HepG2 (cell line): ENCODE results near the gene BFSP1. TPM values are rescaled to one million over a fixed set of nuclear protein-coding genes. Genes with fewer than 3 reads are reported as not detected.

ENCODE experiments used
- MBNL3 ChIP-seq: fragments of 250-450 bp; sonication (Bioruptor Pico); conservative IDR thresholded peaks from 2 replicates; pipeline ENCODE4 v1.8.0; 2022; ENCODE audit warnings: mild to moderate bottlenecking, inconsistent platforms
- POLR2AphosphoS5 ChIP-seq: IDR thresholded peaks from 2 replicates; pipeline ENCODE4 v1.6.1; 2012; ENCODE audit warnings: low read depth, low read length
- REPIN1 ChIP-seq: sonication (generic); formaldehyde crosslinking; IDR thresholded peaks from 2 replicates; pipeline ENCODE4 v1.8.0; 2022; ENCODE audit warnings: missing genetic modification reagents, low read depth, mild to moderate bottlenecking, borderline replicate concordance
- RFXAP ChIP-seq: sonication (generic); formaldehyde crosslinking; IDR thresholded peaks from 2 replicates; pipeline ENCODE4 v1.4.0; 2020; ENCODE audit warnings: missing genetic modification reagents, borderline replicate concordance
- ZNF430 ChIP-seq: sonication (generic); formaldehyde crosslinking; IDR thresholded peaks from 2 replicates; pipeline ENCODE4 v1.9.0; 2021; ENCODE audit warnings: mild to moderate bottlenecking, missing genetic modification reagents
- ZNF652 ChIP-seq: IDR thresholded peaks from 2 replicates; pipeline ENCODE4 v1.6.1; 2016; ENCODE audit warnings: low read depth, borderline replicate concordance
- polyA plus RNA-seq, 8 experiments: library from polyadenylated mRNA; depleted of rRNA in 3 of 8; stranded (reverse) in 7 of 8; unstranded in 1 of 8; fragments of >200 nt; fragmentation: Illumina TruSeq in 4 of 8; extraction: Trizol in 4 of 8; gene quantifications; 2 replicates each; pipeline versions ENCODE4 v1.2.1 to v1.2.3, GENCODE V29; 2011 to 2016; ENCODE audit warnings: low read depth in 4 of 8, missing spikeins in 1 of 8, mixed read lengths in 1 of 8; ENCODE audit not compliant: insufficient read depth in 1 of 8
- total RNA-seq, 5 experiments: library from RNA; depleted of rRNA; stranded (reverse); fragments of >200 nt; fragmentation: Illumina TruSeq; extraction: Trizol; gene quantifications; 2 replicates each; pipeline ENCODE4 v1.2.3, GENCODE V29; 2016; ENCODE audit warnings: low read depth in 1 of 5
- TF ChIP-seq, protein P1 (sequence below): sonication (generic); formaldehyde crosslinking; IDR thresholded peaks from 2 replicates; pipeline ENCODE4 v1.8.0; 2023; ENCODE audit warnings: mild to moderate bottlenecking, missing genetic modification reagents
- TF ChIP-seq, protein P2 (sequence below): sonication (generic); formaldehyde crosslinking; IDR thresholded peaks from 2 replicates; pipeline ENCODE4 v1.8.0; 2022; ENCODE audit warnings: missing genetic modification reagents, low read depth, mild to moderate bottlenecking, borderline replicate concordance
- TF ChIP-seq, protein P3 (sequence below): IDR thresholded peaks from 2 replicates; pipeline ENCODE4 v1.6.1; 2016; ENCODE audit warnings: mild to moderate bottlenecking, missing biosample characterization, missing genetic modification reagents
- TF ChIP-seq, protein P4 (sequence below): sonication (generic); formaldehyde crosslinking; IDR thresholded peaks from 2 replicates; pipeline ENCODE4 v1.5.1; 2020; ENCODE audit warnings: mild to moderate bottlenecking, moderate library complexity, missing genetic modification reagents
- TF ChIP-seq, protein P5 (sequence below): sonication (generic); formaldehyde crosslinking; IDR thresholded peaks from 2 replicates; pipeline ENCODE4 v1.8.1; 2023; ENCODE audit warnings: missing genetic modification reagents, mild to moderate bottlenecking, borderline replicate concordance
- TF ChIP-seq, protein P6 (sequence below): sonication (generic); formaldehyde crosslinking; IDR thresholded peaks from 2 replicates; pipeline ENCODE4 v1.8.1; 2022; ENCODE audit warnings: low read depth, mild to moderate bottlenecking, missing genetic modification reagents
- TF ChIP-seq, protein P7 (sequence below): IDR thresholded peaks from 2 replicates; pipeline ENCODE4 v1.6.1; 2016; ENCODE audit warnings: missing compliant biosample characterization, missing genetic modification reagents, borderline replicate concordance
- TF ChIP-seq, protein P8 (sequence below): sonication (generic); formaldehyde crosslinking; conservative IDR thresholded peaks from 2 replicates; pipeline ENCODE4 v1.8.0; 2022; ENCODE audit warnings: mild to moderate bottlenecking, moderate library complexity, missing genetic modification reagents

BFSP1 gene
- total and polyA plus RNA-seq, 2 of the 13 experiments (the other 11 are each of a cell fraction or from before 2014, with no cell fraction given) = 0.22 to 0.26 TPM

DNA sequence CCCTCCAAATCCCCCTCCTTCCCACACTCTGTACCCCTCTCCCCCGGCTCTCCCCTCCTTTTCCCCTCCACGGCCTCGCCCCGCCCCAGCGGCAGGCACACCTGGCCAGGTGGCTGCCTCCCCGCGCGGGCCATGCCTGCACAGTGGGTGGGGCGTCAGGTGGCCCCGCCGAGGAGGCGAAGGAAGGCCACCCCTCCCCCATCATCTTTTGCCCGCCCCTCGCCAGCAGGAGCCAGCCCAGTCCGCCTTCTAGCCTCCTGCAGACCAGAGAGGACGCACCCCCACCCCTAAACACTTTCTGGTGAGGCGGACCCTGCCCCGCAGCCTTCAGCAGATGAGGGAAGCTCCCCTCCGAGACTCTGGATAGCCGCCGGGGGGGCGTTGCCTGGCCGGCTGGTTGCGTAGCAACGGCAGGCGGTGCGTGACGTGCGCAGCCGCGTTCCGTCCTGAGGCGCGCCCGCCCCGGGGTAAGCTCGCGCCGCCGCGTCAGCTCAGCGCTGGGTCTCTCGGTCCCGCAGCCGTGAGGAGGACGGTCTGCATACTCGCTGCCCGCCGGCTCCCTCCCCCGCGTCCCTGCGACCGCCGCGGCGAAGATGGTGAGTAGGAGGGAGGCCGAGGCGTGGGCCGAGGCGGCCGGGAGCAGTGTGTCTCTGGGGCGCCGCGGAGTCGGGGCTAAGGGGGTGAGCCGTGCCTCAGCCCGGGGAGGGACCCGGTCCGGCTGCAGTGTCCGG lies 38.6 kb upstream of the BFSP1 start, which contains the start of gene DSTN (continued):
- no peak for TF ChIP-seq MBNL3 (CRISPR knock-in tag)
- TF ChIP-seq, protein P1, sequence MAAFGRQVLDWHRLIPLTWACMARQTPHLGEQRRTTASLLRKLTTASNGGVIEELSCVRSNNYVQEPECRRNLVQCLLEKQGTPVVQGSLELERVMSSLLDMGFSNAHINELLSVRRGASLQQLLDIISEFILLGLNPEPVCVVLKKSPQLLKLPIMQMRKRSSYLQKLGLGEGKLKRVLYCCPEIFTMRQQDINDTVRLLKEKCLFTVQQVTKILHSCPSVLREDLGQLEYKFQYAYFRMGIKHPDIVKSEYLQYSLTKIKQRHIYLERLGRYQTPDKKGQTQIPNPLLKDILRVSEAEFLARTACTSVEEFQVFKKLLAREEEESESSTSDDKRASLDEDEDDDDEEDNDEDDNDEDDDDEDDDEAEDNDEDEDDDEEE (CRISPR knock-in tag) = peak; percentile 96
- TF ChIP-seq, protein P2, sequence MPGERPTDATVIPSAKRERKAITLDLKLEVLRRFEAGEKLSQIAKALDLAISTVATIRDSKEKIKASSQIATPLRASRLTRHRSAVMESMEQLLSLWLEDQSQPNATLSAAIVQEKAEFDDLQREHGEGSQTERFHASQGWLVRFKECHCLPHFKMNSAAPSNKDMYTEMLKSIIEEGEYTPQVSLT = no peak
- no peak for TF ChIP-seq ZNF652
- TF ChIP-seq, protein P3, sequence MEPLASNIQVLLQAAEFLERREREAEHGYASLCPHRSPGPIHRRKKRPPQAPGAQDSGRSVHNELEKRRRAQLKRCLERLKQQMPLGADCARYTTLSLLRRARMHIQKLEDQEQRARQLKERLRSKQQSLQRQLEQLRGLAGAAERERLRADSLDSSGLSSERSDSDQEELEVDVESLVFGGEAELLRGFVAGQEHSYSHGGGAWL (CRISPR knock-in tag) = peak; percentile 84; the same call in 1 of the 2 replicates
- TF ChIP-seq, protein P4, sequence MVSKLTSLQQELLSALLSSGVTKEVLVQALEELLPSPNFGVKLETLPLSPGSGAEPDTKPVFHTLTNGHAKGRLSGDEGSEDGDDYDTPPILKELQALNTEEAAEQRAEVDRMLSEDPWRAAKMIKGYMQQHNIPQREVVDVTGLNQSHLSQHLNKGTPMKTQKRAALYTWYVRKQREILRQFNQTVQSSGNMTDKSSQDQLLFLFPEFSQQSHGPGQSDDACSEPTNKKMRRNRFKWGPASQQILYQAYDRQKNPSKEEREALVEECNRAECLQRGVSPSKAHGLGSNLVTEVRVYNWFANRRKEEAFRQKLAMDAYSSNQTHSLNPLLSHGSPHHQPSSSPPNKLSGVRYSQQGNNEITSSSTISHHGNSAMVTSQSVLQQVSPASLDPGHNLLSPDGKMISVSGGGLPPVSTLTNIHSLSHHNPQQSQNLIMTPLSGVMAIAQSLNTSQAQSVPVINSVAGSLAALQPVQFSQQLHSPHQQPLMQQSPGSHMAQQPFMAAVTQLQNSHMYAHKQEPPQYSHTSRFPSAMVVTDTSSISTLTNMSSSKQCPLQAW = peak; percentile 61
- TF ChIP-seq, protein P5, sequence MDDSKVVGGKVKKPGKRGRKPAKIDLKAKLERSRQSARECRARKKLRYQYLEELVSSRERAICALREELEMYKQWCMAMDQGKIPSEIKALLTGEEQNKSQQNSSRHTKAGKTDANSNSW (CRISPR knock-in tag) = 0 out of 2 replicates have a peak, but pooled peaks have one; percentile 17
- TF ChIP-seq, protein P6, sequence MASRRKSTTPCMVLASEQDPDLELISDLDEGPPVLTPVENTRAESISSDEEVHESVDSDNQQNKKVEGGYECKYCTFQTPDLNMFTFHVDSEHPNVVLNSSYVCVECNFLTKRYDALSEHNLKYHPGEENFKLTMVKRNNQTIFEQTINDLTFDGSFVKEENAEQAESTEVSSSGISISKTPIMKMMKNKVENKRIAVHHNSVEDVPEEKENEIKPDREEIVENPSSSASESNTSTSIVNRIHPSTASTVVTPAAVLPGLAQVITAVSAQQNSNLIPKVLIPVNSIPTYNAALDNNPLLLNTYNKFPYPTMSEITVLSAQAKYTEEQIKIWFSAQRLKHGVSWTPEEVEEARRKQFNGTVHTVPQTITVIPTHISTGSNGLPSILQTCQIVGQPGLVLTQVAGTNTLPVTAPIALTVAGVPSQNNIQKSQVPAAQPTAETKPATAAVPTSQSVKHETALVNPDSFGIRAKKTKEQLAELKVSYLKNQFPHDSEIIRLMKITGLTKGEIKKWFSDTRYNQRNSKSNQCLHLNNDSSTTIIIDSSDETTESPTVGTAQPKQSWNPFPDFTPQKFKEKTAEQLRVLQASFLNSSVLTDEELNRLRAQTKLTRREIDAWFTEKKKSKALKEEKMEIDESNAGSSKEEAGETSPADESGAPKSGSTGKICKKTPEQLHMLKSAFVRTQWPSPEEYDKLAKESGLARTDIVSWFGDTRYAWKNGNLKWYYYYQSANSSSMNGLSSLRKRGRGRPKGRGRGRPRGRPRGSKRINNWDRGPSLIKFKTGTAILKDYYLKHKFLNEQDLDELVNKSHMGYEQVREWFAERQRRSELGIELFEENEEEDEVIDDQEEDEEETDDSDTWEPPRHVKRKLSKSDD = peak; percentile 78; the same call in 1 of the 2 replicates
- TF ChIP-seq, protein P7, sequence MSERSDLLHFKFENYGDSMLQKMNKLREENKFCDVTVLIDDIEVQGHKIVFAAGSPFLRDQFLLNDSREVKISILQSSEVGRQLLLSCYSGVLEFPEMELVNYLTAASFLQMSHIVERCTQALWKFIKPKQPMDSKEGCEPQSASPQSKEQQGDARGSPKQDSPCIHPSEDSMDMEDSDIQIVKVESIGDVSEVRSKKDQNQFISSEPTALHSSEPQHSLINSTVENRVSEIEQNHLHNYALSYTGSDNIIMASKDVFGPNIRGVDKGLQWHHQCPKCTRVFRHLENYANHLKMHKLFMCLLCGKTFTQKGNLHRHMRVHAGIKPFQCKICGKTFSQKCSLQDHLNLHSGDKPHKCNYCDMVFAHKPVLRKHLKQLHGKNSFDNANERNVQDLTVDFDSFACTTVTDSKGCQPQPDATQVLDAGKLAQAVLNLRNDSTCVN (CRISPR knock-in tag) = peak; percentile 31
- peak; percentile 72 for TF ChIP-seq POLR2AphosphoS5
- TF ChIP-seq REPIN1 (CRISPR knock-in tag) = peak; percentile 55
- TF ChIP-seq ZNF430 (CRISPR knock-in tag) = peak; percentile 87
- TF ChIP-seq, protein P8, sequence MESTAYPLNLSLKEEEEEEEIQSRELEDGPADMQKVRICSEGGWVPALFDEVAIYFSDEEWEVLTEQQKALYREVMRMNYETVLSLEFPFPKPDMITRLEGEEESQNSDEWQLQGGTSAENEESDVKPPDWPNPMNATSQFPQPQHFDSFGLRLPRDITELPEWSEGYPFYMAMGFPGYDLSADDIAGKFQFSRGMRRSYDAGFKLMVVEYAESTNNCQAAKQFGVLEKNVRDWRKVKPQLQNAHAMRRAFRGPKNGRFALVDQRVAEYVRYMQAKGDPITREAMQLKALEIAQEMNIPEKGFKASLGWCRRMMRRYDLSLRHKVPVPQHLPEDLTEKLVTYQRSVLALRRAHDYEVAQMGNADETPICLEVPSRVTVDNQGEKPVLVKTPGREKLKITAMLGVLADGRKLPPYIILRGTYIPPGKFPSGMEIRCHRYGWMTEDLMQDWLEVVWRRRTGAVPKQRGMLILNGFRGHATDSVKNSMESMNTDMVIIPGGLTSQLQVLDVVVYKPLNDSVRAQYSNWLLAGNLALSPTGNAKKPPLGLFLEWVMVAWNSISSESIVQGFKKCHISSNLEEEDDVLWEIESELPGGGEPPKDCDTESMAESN (CRISPR knock-in tag) = peak; percentile 91
- no peak; the same call in 1 of the 2 replicates for TF ChIP-seq RFXAP (CRISPR knock-in tag)
